ENCODE data around the gene TFG. TPM values are rescaled to one million over a fixed set of nuclear protein-coding genes. Genes with fewer than 3 reads are reported as not detected.

Gene TFG
- total RNA-seq, 1 donor from 2014 or later, result 79.3 TPM

DNA sequence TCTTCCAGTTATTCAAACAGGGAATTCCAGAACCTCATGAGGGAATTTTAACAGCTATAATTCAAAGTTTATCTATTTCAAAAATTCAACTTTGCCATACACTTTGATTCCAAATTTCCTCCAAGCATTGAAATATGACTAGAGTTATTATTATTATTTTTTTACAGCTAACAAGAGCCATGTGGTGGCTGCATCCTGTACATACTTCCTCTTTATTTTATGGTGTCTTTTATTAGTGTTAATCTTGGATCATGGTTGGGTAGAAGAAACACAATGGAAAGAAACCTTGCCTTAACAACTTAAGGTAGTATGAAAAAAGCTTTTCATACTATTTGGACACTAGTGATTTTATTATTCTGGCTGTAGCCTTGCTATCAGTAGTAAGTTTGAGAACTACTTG is 52.7 kb downstream of the TFG start:
- Mint-ChIP-seq H3K27ac (no peak overlapping the region), H3K27me3 (ENCODE audit: low read depth) (peaks cover 7% of the 10 kb centered on the region), H3K9me3 (no peaks in the 10 kb centered on the region), H3K4me3 (ENCODE audit: low read depth) (no peak overlapping the region), H3K4me1 (ENCODE audit: low read depth) (peaks cover 21% of the 10 kb centered on the region), H3K36me3 (ENCODE audit: low read depth) (no peaks in the 10 kb centered on the region)
- no peak for DNase-seq (ENCODE audit: low spot score)
- intact Hi-C loops (cut with micrococcal nuclease), result no loop called here

DNA sequence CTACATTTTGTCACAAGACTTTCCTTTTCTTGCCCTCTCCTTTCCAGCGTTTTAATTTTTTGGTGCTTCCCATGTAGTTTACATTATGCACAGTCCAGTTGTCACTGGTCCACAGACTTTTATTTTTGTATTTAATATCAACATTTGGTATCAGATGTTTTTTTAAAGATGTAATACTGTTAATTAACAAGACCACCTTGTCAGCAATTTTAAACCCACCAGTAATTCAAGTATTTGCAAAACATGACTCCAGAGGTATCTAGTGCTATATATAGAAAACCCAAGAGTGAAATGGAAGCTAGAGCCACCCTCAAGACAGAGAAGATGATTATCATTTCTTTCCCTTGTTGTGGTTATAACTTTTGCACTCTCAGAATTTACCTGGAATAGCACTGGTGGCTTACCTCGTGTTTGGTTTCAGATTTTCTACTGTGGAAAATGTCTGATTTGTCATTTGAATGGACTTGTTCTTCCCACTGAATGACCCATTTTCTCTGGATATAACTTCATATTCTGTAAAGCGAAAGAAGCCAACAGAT is 56.2 kb downstream of the TFG start:
- peaks cover 13% of the 10 kb centered on the region for H3K4me1 Mint-ChIP-seq (ENCODE audit: low read depth)
- H3K4me3 Mint-ChIP-seq (ENCODE audit: low read depth), result no peak overlapping the region
- no peak for DNase-seq (ENCODE audit: low spot score)
- H3K27me3 Mint-ChIP-seq (ENCODE audit: low read depth), result peaks cover 8% of the 10 kb centered on the region
- H3K36me3 Mint-ChIP-seq (ENCODE audit: low read depth), result no peaks in the 10 kb centered on the region
- H3K9me3 Mint-ChIP-seq, result no peaks in the 10 kb centered on the region
- H3K27ac Mint-ChIP-seq, result no peak overlapping the region
- intact Hi-C loops (cut with micrococcal nuclease), result no loop called here

DNA sequence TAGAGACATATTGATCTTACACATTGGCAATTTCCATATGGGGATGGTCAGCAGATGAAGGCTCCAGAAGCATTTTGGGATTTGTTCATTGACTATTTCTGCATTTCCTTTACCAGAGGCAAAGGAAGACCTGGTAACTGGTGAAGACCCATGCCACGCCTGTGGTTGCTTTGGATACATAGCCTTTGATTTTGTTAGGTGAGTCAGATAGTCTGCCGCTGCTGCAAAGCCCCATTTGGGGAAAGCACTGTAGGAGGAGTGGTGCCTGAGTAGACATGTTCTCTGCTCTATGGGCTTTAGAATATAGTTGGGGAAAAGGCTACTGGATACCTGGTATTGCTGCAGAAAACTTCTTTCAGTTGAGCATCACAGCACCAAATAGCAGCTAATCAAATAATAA is 56.8 kb downstream of the TFG start:
- no peak overlapping the region for H3K4me3 Mint-ChIP-seq (ENCODE audit: low read depth)
- H3K27me3 Mint-ChIP-seq (ENCODE audit: low read depth), result peaks cover 8% of the 10 kb centered on the region
- intact Hi-C loops (cut with micrococcal nuclease), result no loop called here
- H3K9me3 Mint-ChIP-seq, result no peaks in the 10 kb centered on the region
- DNase-seq (ENCODE audit: low spot score), result no peak
- no peak overlapping the region for H3K27ac Mint-ChIP-seq
- H3K36me3 Mint-ChIP-seq (ENCODE audit: low read depth), result no peaks in the 10 kb centered on the region
- H3K4me1 Mint-ChIP-seq (ENCODE audit: low read depth), result peaks cover 13% of the 10 kb centered on the region

DNA sequence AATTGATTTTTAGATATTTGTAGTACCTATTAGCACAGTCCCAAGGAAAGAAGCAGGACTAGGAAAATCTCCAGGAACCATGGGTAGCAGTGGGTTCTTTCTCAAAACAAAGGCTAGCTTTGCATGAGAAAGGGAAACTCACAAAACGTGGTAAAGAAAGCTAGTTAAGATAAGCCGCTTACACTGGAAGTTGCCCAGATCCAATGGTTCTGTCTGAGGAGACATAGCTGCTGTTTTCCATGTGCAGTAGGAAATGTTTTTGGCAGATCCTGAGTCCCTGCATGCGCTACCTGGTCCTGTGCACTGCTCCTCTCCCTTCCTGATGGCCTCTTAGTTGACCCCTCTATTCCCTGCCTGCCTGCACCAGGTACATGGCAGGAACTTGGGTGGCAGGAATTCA is 60.4 kb downstream of the TFG start:
- Mint-ChIP-seq H3K9me3 (no peaks in the 10 kb centered on the region), H3K27me3 (ENCODE audit: low read depth) (peaks cover 3% of the 10 kb centered on the region), H3K27ac (no peak overlapping the region), H3K4me3 (ENCODE audit: low read depth) (no peak overlapping the region), H3K4me1 (ENCODE audit: low read depth) (peaks cover 11% of the 10 kb centered on the region), H3K36me3 (ENCODE audit: low read depth) (no peaks in the 10 kb centered on the region)
- DNase-seq (ENCODE audit: low spot score), result no peak
- intact Hi-C loops (cut with micrococcal nuclease), result no loop called here

DNA sequence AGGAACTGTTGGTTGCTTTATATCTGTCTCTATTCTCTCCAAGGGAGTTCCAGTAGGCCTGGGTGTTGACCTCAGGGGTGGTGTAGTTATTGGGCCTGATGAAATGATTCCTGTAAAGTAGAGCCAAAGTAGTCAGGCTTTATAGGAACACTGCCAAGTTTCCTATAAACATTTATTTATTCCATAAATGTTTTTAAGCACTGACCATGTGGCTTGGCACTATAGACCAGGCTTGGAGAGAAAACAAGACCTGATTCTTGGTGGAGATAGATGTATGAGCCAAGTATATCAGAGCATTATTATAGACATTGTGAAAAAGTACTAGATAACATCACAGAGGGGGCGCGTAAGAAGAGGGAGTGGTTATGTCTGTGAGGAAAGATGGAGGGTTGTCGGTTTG is 65.9 kb downstream of the TFG start:
- no peak for DNase-seq (ENCODE audit: low spot score)
- Mint-ChIP-seq H3K9me3 (no peaks in the 10 kb centered on the region), H3K4me1 (ENCODE audit: low read depth) (peaks cover 3% of the 10 kb centered on the region), H3K27ac (no peak overlapping the region), H3K27me3 (ENCODE audit: low read depth) (peaks cover under 1% of the 10 kb centered on the region), H3K36me3 (ENCODE audit: low read depth) (no peaks in the 10 kb centered on the region), H3K4me3 (ENCODE audit: low read depth) (no peak overlapping the region)
- intact Hi-C loops (cut with micrococcal nuclease), result no loop called here

DNA sequence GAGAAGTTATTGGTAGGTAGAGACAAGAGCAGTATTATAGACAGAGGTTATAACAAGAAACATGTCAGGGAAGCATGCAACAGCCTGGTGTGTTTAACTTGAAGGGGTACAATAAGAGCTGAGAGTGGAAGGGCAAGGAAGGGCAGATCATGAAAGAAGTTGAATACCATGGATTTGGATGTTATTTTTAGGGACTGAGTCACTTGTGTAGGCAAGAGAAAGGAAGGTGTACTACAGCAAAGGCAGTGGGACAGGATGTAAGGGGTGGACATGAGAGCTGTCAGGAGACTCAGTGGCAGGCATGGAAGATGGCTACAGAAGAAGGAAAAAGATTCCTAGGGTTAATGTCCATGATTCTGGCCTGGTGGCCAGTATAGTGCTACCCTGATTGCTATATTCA is 66.4 kb downstream of the TFG start:
- no peak overlapping the region for H3K27ac Mint-ChIP-seq
- H3K4me1 Mint-ChIP-seq (ENCODE audit: low read depth), result peaks cover 3% of the 10 kb centered on the region
- no peaks in the 10 kb centered on the region for H3K27me3 Mint-ChIP-seq (ENCODE audit: low read depth)
- H3K36me3 Mint-ChIP-seq (ENCODE audit: low read depth), result no peaks in the 10 kb centered on the region
- H3K4me3 Mint-ChIP-seq (ENCODE audit: low read depth), result no peak overlapping the region
- DNase-seq (ENCODE audit: low spot score), result no peak
- H3K9me3 Mint-ChIP-seq, result no peaks in the 10 kb centered on the region
- intact Hi-C loops (cut with micrococcal nuclease), result no loop called here

DNA sequence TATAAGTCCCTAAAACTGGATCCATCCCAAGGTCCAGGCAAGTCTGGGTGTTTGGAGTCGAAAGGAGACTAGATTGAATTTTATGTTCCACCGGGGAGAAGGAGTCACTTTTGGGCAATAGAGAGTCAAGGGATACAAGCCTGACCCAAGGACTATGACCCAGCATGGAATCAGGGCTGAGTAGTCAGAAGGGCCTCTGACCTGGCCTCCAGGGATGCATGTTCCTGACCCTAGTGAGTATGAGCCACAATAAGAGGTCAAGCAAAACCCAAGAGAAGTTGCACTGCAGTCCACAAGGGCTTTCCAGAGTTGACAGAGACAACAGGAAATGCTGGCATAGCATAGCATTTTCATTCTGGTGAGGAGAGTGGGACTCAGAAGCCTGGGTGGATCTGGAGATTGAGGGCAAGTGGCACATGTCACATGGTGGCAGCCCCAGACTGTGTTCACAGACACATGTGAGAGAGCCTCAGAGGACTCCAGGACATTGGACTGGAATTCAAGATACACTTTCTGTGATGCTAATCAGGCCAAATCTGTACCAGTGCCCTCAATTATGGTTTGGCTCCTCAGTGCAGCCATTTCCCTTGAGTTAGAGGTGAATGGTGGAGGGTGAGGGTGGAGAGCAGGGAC is 66.9 kb downstream of the TFG start:
- Mint-ChIP-seq H3K4me1 (ENCODE audit: low read depth) (peaks cover 3% of the 10 kb centered on the region), H3K27me3 (ENCODE audit: low read depth) (no peaks in the 10 kb centered on the region), H3K9me3 (no peaks in the 10 kb centered on the region), H3K27ac (no peak overlapping the region), H3K4me3 (ENCODE audit: low read depth) (no peak overlapping the region), H3K36me3 (ENCODE audit: low read depth) (no peaks in the 10 kb centered on the region)
- intact Hi-C loops (cut with micrococcal nuclease), result no loop called here
- no peak for DNase-seq (ENCODE audit: low spot score)

DNA sequence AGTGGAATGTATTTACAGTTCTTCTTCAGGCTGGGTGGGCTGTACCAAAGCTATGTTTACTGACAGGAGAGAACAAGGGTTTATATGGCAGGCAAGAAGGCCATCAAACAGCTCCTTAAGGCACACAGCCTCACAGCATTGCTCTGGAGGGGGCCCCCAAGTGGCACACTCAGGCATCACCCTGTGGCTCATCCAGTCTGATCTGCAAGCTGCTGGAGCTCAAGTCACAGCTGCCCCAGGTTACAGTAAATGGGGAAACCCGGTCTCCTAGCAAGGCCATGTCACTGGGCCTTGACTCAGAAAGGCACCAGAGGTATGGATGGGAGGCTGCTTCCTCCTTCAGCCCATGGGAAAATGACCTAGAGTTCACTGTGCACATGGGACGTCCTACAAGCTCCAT is 67.5 kb downstream of the TFG start:
- intact Hi-C loops (cut with micrococcal nuclease), result no loop called here
- H3K4me3 Mint-ChIP-seq (ENCODE audit: low read depth), result no peak overlapping the region
- no peak overlapping the region for H3K27ac Mint-ChIP-seq
- no peaks in the 10 kb centered on the region for H3K36me3 Mint-ChIP-seq (ENCODE audit: low read depth)
- no peaks in the 10 kb centered on the region for H3K27me3 Mint-ChIP-seq (ENCODE audit: low read depth)
- no peaks in the 10 kb centered on the region for H3K9me3 Mint-ChIP-seq
- no peak for DNase-seq (ENCODE audit: low spot score)
- peaks cover 3% of the 10 kb centered on the region for H3K4me1 Mint-ChIP-seq (ENCODE audit: low read depth)

DNA sequence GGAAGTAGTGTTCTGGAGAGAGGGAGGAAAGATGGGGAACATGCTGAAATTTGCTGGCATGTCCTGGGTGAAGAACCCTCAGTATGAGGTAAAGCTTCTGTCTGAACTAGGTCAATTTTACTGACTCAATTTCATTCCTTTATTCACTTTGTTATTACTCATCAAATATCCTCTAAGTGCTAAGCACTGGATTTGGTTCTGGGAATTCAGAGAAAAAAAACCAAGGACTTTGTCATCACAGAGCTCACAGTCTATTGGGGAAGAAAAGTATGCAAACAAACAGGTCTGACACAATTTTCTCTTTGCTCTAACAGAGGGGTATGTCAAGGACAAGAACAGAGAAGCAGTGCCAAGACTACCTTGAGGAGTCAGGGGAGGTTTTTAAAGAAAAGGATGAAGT is 68.0 kb downstream of the TFG start:
- no peaks in the 10 kb centered on the region for H3K36me3 Mint-ChIP-seq (ENCODE audit: low read depth)
- intact Hi-C loops (cut with micrococcal nuclease), result no loop called here
- no peak overlapping the region for H3K27ac Mint-ChIP-seq
- H3K9me3 Mint-ChIP-seq, result no peaks in the 10 kb centered on the region
- H3K27me3 Mint-ChIP-seq (ENCODE audit: low read depth), result no peaks in the 10 kb centered on the region
- H3K4me1 Mint-ChIP-seq (ENCODE audit: low read depth), result peaks cover 3% of the 10 kb centered on the region
- no peak for DNase-seq (ENCODE audit: low spot score)
- H3K4me3 Mint-ChIP-seq (ENCODE audit: low read depth), result no peak overlapping the region

DNA sequence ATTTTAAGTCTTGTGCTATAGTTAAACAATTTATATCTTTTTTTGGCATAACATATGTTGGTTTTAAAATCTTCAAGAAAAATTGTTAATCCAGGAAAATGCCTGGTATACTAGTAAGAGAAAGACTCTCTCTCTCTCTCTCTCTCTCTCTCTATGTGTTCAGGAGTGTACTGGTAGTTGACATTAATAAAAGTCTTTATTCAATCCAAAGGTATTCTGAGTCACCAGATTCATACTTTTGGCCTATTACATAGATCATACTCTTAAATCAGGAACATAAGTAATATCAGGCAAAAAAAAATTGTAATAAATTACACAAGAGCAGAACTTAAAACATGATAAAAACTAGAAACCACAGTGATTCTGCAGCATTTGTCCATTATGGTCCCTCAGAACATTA is 70.2 kb downstream of the TFG start:
- H3K27ac Mint-ChIP-seq, result no peak overlapping the region
- intact Hi-C loops (cut with micrococcal nuclease), result no loop called here
- no peak overlapping the region for H3K4me3 Mint-ChIP-seq (ENCODE audit: low read depth)

DNA sequence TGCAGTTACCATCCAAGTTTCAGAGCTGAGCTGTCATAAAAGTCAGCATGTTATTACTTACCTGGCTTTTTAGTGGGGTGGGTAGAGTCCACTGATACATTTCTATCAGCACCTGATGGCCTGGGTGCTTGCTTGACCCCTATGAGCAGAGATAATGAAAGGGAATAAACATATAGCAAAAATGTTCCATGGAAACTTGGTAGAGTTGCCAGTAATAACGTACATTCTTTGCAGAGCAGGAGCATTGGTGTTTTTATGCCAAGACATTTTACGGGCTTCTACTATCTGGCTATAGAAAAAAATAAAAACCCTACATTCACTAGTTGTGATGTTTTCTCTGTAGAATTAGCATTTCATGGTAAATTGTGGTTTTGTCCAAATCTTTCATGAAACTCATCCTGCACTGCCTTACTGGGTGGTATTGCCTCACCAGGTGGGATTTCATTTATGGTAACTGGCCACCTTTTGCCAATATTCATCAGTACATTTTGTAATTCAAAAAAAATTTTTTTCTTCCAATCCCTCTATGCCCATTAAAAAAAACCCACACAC is 70.9 kb downstream of the TFG start:
- no peak overlapping the region for H3K27ac Mint-ChIP-seq
- no peak for DNase-seq (ENCODE audit: low spot score)
- no peaks in the 10 kb centered on the region for H3K36me3 Mint-ChIP-seq (ENCODE audit: low read depth)
- no peak overlapping the region for H3K4me3 Mint-ChIP-seq (ENCODE audit: low read depth)
- intact Hi-C loops (cut with micrococcal nuclease), result no loop called here
- H3K27me3 Mint-ChIP-seq (ENCODE audit: low read depth), result peaks cover 5% of the 10 kb centered on the region
- peaks cover 3% of the 10 kb centered on the region for H3K4me1 Mint-ChIP-seq (ENCODE audit: low read depth)
- peaks cover 5% of the 10 kb centered on the region for H3K9me3 Mint-ChIP-seq

More for the DNA sequence above, 70.2 kb downstream of the TFG start:
- Mint-ChIP-seq H3K27me3 (ENCODE audit: low read depth) (peaks cover 3% of the 10 kb centered on the region), H3K9me3 (peaks cover 2% of the 10 kb centered on the region), H3K36me3 (ENCODE audit: low read depth) (no peaks in the 10 kb centered on the region), H3K4me1 (ENCODE audit: low read depth) (peaks cover 3% of the 10 kb centered on the region)
- DNase-seq (ENCODE audit: low spot score), result no peak

DNA sequence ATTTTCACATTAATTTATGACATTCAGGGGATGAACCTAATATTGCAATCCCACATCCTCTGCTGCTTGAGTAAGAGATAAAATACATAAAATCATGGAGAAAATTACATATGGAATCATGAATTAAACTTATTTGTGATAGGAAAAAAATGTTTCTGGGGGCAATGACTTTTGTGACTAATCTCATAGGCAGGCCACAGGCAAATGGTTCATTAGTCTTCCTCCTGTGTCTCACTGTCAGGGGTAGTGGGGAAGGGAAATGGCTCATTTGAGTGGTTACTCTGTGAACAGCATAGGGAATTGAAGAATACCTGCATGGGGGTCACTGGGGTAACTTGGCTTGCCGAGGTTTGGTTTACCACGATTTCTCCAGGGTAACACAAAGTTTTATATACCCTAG is 72.0 kb downstream of the TFG start:
- Mint-ChIP-seq H3K9me3 (peaks cover 7% of the 10 kb centered on the region), H3K27ac (no peak overlapping the region), H3K4me1 (ENCODE audit: low read depth) (no peaks in the 10 kb centered on the region), H3K4me3 (ENCODE audit: low read depth) (no peak overlapping the region), H3K27me3 (ENCODE audit: low read depth) (peaks cover 5% of the 10 kb centered on the region), H3K36me3 (ENCODE audit: low read depth) (no peaks in the 10 kb centered on the region)
- intact Hi-C loops (cut with micrococcal nuclease), result no loop called here
- no peak for DNase-seq (ENCODE audit: low spot score)

DNA sequence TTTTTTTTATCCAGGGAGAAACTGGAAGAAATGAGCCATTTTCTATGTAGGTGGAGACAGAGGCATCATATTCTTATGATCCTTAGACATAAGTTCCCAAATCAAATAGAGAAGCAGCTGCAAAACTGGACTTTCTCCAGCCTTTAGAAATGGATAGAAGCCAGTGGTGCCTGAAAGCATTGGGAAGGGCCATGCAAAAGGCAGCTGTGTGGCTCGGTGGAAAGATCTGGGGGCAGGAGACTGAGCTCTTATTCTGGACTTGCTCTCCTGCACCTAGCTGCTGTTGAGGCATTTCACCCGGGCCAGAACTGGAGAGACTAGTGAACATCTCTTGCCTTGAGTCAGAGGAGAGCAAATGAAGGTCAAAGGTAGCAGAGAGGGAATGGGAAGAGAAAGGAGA is 73.1 kb downstream of the TFG start:
- no peaks in the 10 kb centered on the region for H3K36me3 Mint-ChIP-seq (ENCODE audit: low read depth)
- H3K27ac Mint-ChIP-seq, result no peak overlapping the region
- H3K9me3 Mint-ChIP-seq, result peaks cover 7% of the 10 kb centered on the region
- DNase-seq (ENCODE audit: low spot score), result no peak
- H3K4me3 Mint-ChIP-seq (ENCODE audit: low read depth), result no peak overlapping the region
- H3K27me3 Mint-ChIP-seq (ENCODE audit: low read depth), result peaks cover 5% of the 10 kb centered on the region
- intact Hi-C loops (cut with micrococcal nuclease), result no loop called here
- no peaks in the 10 kb centered on the region for H3K4me1 Mint-ChIP-seq (ENCODE audit: low read depth)
